ENCODE data around the gene WWOX.
"Not testable (repeated sequence)": the region's sequence is repeated elsewhere in the genome, so short reads cannot be mapped to it uniquely, and the experiment has no call there.

WWOX gene

DNA sequence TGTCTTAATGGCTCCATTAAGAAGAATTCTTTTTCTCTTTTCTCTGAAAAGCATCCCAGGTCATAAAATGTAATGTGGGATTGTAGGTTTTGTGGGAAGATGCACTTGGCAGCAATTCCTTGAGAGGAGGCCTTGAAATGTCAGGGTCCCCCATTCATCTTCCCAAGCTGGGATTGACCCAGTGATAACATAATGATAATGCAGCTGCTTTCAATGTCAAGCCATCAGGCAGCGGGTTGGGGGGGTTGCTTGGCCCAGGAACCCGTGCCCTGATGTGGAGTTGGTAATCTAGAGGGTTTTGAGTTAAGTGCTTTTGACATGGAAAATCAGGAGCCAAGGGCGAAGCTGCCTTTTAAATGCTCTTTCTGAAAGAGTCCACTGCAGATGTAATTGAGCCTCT lies 484.0 kb downstream of the WWOX start:
- Mint-ChIP-seq H3K36me3 (peaks cover 16% of the 10 kb centered on the region), H3K4me1 (ENCODE audit: low read depth) (no peaks in the 10 kb centered on the region), H3K27me3 (no peaks in the 10 kb centered on the region), H3K27ac (no peak overlapping the region), H3K9me3 (ENCODE audit: low read depth) (no peaks in the 10 kb centered on the region), H3K4me3 (no peak overlapping the region)

- H3K36me3 Mint-ChIP-seq: peaks cover 12% of the 10 kb centered on the region
- no peaks in the 10 kb centered on the region for H3K4me1 Mint-ChIP-seq (ENCODE audit: low read depth)
- no peak overlapping the region for H3K4me3 Mint-ChIP-seq
- no peaks in the 10 kb centered on the region for H3K27me3 Mint-ChIP-seq
- H3K9me3 Mint-ChIP-seq (ENCODE audit: low read depth): no peaks in the 10 kb centered on the region
- H3K27ac Mint-ChIP-seq: no peak overlapping the region
Observed at GRCh38 chr16:78584213-78584860, 484.9 kb downstream of the WWOX start.

DNA sequence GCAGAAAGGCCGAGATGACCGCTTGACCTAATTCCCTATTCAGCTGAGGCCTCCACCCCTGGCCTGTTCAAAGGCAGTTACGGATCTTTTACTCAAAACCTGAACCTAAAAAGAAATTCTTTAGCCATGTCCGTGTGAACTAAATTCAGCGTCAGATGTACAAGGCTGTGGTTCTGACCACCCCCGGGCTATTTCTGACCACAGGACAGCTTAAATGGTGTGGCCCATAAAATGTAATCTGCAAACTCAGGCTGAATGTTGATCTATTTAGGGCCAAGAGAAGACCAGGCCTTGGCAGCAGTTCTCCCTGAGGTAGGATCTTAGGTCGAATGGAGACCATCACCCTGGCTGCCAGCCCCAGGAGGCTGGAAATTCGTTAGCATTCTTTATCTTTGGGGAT lies 485.5 kb downstream of the WWOX start:
- Mint-ChIP-seq H3K27me3 (no peaks in the 10 kb centered on the region), H3K4me1 (ENCODE audit: low read depth) (no peaks in the 10 kb centered on the region), H3K9me3 (ENCODE audit: low read depth) (no peaks in the 10 kb centered on the region), H3K27ac (no peak overlapping the region), H3K36me3 (peaks cover 12% of the 10 kb centered on the region), H3K4me3 (no peak overlapping the region)

- peaks cover 10% of the 10 kb centered on the region for H3K36me3 Mint-ChIP-seq
- no peaks in the 10 kb centered on the region for H3K4me1 Mint-ChIP-seq (ENCODE audit: low read depth)
- no peak overlapping the region for H3K27ac Mint-ChIP-seq
- H3K27me3 Mint-ChIP-seq: no peaks in the 10 kb centered on the region
- no peaks in the 10 kb centered on the region for H3K9me3 Mint-ChIP-seq (ENCODE audit: low read depth)
- H3K4me3 Mint-ChIP-seq: no peak overlapping the region
Observed at GRCh38 chr16:78589331-78589730, 489.9 kb downstream of the WWOX start.

- H3K27ac Mint-ChIP-seq: no peak overlapping the region
- no peaks in the 10 kb centered on the region for H3K4me1 Mint-ChIP-seq (ENCODE audit: low read depth)
- H3K36me3 Mint-ChIP-seq: peaks cover 13% of the 10 kb centered on the region
- no peak overlapping the region for H3K4me3 Mint-ChIP-seq
- H3K9me3 Mint-ChIP-seq (ENCODE audit: low read depth): no peaks in the 10 kb centered on the region
- H3K27me3 Mint-ChIP-seq: no peaks in the 10 kb centered on the region
Observed at GRCh38 chr16:78591682-78592103, 492.2 kb downstream of the WWOX start.

DNA sequence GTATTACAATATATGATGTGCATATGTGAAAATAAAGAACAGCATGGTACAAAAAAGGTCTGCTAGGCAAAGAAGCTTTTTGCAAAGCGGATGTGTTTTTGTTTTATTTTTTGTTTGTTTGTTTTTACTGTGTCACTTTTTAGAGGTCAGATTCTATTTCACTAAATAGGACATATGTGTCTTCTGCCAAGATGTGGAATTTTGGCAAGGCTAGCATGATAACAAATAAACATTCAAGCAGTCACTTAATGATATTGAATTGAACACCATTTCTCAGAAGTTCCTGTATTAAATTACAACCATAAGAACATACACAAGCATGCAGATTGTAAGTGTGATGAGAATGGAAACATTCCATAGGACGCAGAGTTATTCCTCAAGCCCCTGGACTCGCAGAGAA lies 492.7 kb downstream of the WWOX start:
- Mint-ChIP-seq H3K27me3 (no peaks in the 10 kb centered on the region), H3K36me3 (peaks cover 11% of the 10 kb centered on the region), H3K9me3 (ENCODE audit: low read depth) (no peaks in the 10 kb centered on the region), H3K27ac (no peak overlapping the region), H3K4me1 (ENCODE audit: low read depth) (no peaks in the 10 kb centered on the region), H3K4me3 (no peak overlapping the region)

- Mint-ChIP-seq H3K27ac (no peak overlapping the region), H3K36me3 (peaks cover 8% of the 10 kb centered on the region), H3K9me3 (ENCODE audit: low read depth) (no peaks in the 10 kb centered on the region), H3K4me3 (no peak overlapping the region), H3K27me3 (no peaks in the 10 kb centered on the region), H3K4me1 (ENCODE audit: low read depth) (no peaks in the 10 kb centered on the region)
Observed at GRCh38 chr16:78593352-78593751, 493.9 kb downstream of the WWOX start.

DNA sequence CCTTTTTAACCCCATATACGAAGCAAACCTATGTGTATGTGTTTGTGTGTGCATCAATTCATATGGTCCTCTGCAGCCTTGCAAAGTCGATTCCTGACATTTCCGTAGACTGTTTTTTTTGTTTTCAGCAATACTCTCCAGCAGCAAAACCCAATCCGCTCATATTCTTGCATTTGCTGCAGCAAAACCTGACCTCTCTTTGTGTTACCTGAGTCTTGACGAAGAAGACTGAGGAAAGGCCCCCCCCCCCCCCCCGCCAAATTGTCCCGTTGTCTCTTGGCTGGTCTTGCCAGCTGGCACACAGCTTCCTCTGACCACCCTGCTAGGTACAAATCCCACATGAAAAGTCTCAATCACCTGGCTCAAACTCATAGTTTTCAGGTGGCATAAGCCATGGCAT lies 494.7 kb downstream of the WWOX start:
- Mint-ChIP-seq H3K27me3 (no peaks in the 10 kb centered on the region), H3K4me3 (no peak overlapping the region), H3K36me3 (peaks cover 8% of the 10 kb centered on the region), H3K27ac (no peak overlapping the region), H3K4me1 (ENCODE audit: low read depth) (no peaks in the 10 kb centered on the region), H3K9me3 (ENCODE audit: low read depth) (no peaks in the 10 kb centered on the region)

- no peak overlapping the region for H3K27ac Mint-ChIP-seq
- no peaks in the 10 kb centered on the region for H3K27me3 Mint-ChIP-seq
- no peak overlapping the region for H3K4me3 Mint-ChIP-seq
- H3K9me3 Mint-ChIP-seq (ENCODE audit: low read depth): no peaks in the 10 kb centered on the region
- H3K36me3 Mint-ChIP-seq: peaks cover 8% of the 10 kb centered on the region
- H3K4me1 Mint-ChIP-seq (ENCODE audit: low read depth): no peaks in the 10 kb centered on the region
Observed at GRCh38 chr16:78596348-78596995, 497.0 kb downstream of the WWOX start.

- Mint-ChIP-seq H3K4me1 (ENCODE audit: low read depth) (no peaks in the 10 kb centered on the region), H3K9me3 (ENCODE audit: low read depth) (no peaks in the 10 kb centered on the region), H3K36me3 (peaks cover 6% of the 10 kb centered on the region)
Observed at GRCh38 chr16:78596996-78597422, 497.6 kb downstream of the WWOX start.

DNA sequence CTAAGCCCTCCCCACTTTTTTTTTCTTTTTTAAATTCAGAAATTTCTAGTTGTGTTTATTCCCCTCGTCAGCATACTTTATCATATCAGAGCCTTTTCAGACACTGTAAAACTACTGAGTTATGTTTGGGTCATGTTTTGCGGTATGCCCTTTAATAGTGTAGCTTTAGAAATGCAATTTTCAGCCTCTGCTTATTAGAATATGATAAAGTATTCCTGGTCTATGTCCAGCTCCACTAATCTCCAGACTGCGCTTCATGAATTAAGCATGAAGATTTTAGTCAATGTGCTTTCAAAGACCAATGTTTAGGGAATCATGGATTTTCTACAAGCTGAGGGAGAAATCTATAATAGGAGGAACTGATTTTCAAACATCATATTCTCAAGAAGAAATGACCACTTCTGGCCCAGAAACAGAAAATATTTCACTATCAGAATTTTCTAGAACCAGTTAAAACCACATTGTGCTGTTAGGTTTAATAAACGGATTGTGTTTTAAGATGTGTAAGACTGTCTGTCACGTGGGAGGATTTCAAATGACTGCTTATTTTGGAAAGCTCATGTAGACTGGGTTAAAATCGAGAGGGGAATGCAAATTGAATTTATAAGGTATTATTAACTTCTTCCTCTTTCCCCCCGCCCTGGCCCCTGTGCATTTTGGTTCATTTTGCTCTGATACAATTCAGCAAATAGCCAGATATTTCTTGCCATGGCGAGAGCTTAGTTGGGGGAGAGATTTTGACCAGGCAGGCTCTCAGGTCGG lies 498.5 kb downstream of the WWOX start:
- Mint-ChIP-seq H3K4me1 (ENCODE audit: low read depth) (no peaks in the 10 kb centered on the region), H3K27me3 (no peaks in the 10 kb centered on the region), H3K27ac (no peak overlapping the region), H3K36me3 (peaks cover 4% of the 10 kb centered on the region), H3K4me3 (no peak overlapping the region), H3K9me3 (ENCODE audit: low read depth) (no peaks in the 10 kb centered on the region)

More at GRCh38 chr16:78596996-78597422, 497.6 kb downstream of the WWOX start:
- Mint-ChIP-seq H3K27me3 (no peaks in the 10 kb centered on the region), H3K27ac (no peak overlapping the region), H3K4me3 (no peak overlapping the region)

DNA sequence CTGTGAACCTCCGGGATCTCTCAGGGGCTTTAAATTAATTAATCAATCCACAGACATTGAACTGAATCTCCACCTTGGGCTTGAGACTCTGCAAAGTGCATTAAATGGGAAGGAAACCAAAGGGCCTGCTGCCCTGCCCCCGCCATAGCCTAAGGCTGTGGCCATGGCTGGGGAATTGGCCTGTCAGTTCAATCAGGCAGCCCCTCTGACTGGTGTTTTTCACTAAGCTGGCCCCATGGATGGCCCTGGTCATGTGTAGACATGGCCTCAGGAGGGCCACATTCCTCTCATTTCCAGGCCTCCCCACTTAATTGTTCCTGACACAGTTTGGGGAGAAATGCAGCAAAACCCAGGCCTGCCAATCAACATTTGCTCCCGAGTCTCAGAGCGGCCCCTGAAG lies 499.8 kb downstream of the WWOX start:
- Mint-ChIP-seq H3K4me3 (no peak overlapping the region), H3K9me3 (ENCODE audit: low read depth) (no peaks in the 10 kb centered on the region), H3K27me3 (no peaks in the 10 kb centered on the region), H3K4me1 (ENCODE audit: low read depth) (no peaks in the 10 kb centered on the region), H3K27ac (no peak overlapping the region), H3K36me3 (peaks cover 4% of the 10 kb centered on the region)

DNA sequence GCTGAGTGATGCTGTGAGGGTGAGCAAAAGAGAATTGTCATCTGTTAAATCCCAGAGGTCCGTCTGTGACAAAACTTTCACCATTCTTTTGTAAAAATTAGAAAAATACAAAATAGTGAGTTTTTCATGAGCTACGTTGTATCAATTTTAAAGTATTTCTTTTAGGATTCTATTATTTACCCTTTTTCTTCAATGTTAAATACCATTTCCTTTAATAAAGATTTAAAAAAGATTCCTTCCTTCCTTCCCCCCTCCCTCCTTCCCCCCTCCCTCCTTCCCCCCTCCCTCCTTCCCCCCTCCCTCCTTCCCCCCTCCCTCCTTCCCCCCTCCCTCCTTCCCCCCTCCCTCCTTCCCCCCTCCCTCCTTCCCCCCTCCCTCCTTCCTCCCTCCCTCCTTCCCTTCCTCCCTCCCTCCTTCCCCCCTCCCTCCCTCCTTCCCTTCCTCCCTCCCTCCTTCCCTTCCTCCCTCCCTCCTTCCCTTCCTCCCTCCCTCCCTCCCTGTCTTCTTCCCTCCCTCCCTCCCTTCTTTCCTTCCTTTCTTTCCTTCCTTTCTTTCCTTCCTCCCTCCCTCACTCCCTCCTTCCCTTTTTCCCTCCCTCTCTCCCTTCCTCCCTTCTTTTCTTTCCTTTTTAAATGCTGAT lies 505.1 kb downstream of the WWOX start:
- H3K9me3 Mint-ChIP-seq (ENCODE audit: low read depth); H3K27ac Mint-ChIP-seq; H3K27me3 Mint-ChIP-seq; H3K36me3 Mint-ChIP-seq; H3K4me3 Mint-ChIP-seq: not testable (repeated sequence)
- peaks cover 14% of the 10 kb centered on the region for H3K4me1 Mint-ChIP-seq (ENCODE audit: low read depth)

DNA sequence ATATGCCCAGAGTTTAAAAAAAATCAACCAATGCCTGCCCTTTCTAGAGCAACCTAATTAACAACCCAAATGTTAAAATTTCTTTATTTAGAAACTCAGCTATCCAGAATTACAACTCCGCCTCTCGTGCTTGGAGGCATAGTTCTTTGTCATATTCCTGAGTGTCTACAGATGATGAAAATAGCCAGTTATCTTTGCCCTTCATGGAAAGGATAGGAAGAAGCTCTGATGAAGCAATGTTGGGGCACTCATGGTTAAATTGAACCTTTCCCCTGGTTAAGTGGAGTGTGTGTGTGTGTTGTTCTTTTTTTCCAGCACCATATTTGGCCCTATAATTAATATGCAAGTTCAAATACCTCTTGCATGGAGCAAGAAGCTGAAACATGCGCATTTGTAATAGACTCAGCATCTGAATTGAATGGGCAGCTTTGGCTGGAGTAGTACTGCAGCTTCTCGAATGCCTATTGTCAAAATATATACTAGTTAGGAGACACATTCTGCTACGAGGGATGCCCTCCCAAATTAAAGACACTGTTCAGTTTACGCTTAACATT lies 506.2 kb downstream of the WWOX start:
- Mint-ChIP-seq H3K9me3 (ENCODE audit: low read depth) (no peaks in the 10 kb centered on the region), H3K36me3 (no peaks in the 10 kb centered on the region), H3K4me3 (no peak overlapping the region), H3K27ac (no peak overlapping the region), H3K4me1 (ENCODE audit: low read depth) (peaks cover 14% of the 10 kb centered on the region), H3K27me3 (no peaks in the 10 kb centered on the region)

- Mint-ChIP-seq H3K27ac (no peak overlapping the region), H3K9me3 (ENCODE audit: low read depth) (no peaks in the 10 kb centered on the region), H3K4me3 (no peak overlapping the region), H3K36me3 (no peaks in the 10 kb centered on the region), H3K27me3 (no peaks in the 10 kb centered on the region), H3K4me1 (ENCODE audit: low read depth) (peaks cover 14% of the 10 kb centered on the region)
Observed at GRCh38 chr16:78606545-78606944, 507.1 kb downstream of the WWOX start.

Measured in activated naive CD8-positive, alpha-beta T cell (primary cell).